A549 treated with Hydrocortisone at 1 μM for 4 hours (cell line): ENCODE results near the gene MMEL1. TPM values are rescaled to one million over a fixed set of nuclear protein-coding genes. Genes with fewer than 3 reads are reported as not detected.

Experiments
- total RNA-seq: library from RNA; stranded (reverse); fragments of 200-300 nt; extraction: Qiagen RNA extraction; gene quantifications from 5 replicates; pipeline ENCODE4 v1.2.3, GENCODE V29; 2022

Gene MMEL1, protein sequence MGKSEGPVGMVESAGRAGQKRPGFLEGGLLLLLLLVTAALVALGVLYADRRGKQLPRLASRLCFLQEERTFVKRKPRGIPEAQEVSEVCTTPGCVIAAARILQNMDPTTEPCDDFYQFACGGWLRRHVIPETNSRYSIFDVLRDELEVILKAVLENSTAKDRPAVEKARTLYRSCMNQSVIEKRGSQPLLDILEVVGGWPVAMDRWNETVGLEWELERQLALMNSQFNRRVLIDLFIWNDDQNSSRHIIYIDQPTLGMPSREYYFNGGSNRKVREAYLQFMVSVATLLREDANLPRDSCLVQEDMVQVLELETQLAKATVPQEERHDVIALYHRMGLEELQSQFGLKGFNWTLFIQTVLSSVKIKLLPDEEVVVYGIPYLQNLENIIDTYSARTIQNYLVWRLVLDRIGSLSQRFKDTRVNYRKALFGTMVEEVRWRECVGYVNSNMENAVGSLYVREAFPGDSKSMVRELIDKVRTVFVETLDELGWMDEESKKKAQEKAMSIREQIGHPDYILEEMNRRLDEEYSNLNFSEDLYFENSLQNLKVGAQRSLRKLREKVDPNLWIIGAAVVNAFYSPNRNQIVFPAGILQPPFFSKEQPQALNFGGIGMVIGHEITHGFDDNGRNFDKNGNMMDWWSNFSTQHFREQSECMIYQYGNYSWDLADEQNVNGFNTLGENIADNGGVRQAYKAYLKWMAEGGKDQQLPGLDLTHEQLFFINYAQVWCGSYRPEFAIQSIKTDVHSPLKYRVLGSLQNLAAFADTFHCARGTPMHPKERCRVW
- total RNA-seq, result 0.16 to 0.20 TPM in 2 of 5 replicates, not detected in the others

DNA sequence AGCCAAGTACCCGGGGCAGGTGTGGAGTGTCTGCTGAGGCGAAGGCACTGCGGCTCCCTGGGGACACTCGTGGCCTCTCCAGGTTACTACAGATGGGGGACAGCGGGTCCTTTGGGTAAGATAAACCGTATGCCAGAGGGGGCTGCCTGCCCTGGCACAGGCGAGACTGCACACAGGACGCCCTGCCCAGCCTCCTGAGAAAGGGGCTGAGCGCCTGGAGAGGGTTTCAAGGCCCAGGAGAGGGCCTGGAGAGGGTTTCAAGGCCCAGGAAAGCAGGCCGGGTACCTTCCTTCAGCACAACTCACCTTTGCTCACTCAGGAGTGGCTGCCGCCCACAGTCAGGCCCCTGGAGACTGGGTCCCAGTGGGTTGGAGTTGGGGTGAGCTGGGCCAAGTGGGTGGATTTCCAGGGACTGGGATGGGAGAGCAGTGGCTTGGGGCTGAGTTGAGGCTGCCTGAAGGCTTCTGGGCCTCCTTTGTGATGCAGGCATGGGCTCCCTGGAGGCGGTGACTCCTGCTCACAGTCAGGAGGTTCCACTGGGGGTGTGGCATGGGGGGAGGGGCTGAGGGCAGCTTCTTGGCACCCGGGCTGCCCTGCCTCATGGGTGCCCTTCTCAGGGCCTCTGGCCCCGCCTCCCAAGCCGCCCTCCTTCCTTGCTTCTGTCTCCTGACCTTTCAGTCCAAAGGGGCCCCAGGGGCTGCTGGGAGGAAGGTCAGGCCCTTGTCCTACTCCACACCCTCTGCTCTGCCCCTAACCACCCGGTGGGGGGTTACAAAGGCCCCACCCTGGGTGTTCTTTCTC is at the start of gene MMEL1:
MMEL1 (minus strand) TSS at position 456 of the 801 bp plus-strand sequence. CDS start 3,532 bp downstream, outside the sequence.

DNA sequence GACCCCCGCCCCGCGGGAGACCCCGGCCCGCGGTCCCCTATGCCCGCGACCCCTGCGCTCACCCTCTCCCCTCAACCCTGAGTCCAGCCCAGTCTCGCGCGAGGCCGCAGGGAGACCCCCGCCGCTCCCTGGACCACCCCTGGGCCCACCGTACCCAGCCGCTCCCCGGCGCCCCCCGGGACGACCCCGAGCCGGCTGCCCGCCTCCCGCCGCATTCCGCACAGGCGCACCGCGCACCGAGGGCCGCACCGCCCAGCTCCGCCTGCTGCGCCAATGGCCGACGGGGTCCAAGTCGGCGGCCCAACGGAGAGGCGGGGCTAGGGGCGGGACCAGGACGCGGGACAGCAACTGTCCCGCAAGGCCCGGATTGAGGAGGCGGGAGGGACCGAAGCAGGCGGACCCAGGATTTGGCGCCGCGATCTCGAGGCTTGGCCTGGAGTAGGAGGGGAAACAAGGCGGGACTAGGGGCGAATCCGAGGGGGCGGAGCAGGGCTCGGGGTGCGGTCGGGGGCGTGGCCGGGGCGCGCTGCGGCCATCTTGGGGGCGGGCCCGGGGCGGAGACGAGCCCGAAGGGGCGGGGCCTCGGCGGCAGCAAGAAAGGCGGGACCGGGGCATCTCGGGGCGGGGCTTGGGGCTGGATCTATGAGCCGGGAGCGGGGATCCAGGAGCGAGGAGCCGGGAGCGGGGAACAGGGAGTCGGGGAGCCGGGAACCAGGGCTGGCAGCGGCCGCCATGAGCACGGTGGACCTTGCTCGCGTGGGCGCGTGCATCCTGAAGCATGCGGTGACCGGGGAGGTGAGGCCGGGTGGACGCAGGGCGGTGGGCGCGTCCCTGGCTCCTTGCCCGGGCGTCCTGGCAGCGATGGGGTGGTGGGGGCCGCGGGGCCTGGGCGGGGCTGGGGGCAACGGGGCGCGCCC is 46.4 kb downstream of the MMEL1 start, which contains the start of gene PRXL2B:
PRXL2B (plus strand) TSS at position 624 of the 917 bp plus-strand sequence; CDS start at position 733, 109 bp downstream.

DNA sequence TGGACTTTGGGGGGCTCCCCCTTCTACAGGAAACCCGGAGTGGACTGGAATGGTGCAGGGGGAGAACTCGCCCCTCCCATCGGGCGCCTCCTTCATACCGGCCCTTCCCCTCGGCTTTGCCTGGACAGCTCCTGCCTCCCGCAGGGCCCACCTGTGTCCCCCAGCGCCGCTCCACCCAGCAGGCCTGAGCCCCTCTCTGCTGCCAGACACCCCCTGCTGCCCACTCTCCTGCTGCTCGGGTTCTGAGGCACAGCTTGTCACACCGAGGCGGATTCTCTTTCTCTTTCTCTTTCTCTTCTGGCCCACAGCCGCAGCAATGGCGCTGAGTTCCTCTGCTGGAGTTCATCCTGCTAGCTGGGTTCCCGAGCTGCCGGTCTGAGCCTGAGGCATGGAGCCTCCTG is 76.5 kb downstream of the MMEL1 start, which contains the start of gene TNFRSF14:
TNFRSF14 (plus strand) TSS at position 95 of the 401 bp plus-strand sequence; CDS start at position 389, 294 bp downstream.

Other genes starting within 250 kb of the MMEL1 start
- gene MORN1, start 241.5 kb downstream of the MMEL1 start, total RNA-seq, result 5.1 to 6.2 TPM (median 6.0 TPM) in 5 replicates
- 92.4 to 123 TPM (median 122 TPM) in 5 replicates for gene RER1, start 241.2 kb downstream of the MMEL1 start, total RNA-seq
- 19.1 to 25.3 TPM (median 23.1 TPM) in 5 replicates for gene PEX10, start 220.5 kb downstream of the MMEL1 start, total RNA-seq
- 0.24 to 0.43 TPM (median 0.33 TPM) in 5 replicates for gene PLCH2, start 156.7 kb downstream of the MMEL1 start, total RNA-seq
- 8.3 to 11.8 TPM (median 10.3 TPM) in 5 replicates for gene PANK4, start 106.4 kb downstream of the MMEL1 start, total RNA-seq
- not detected in 5 replicates for gene HES5, start 102.8 kb downstream of the MMEL1 start, total RNA-seq
- 0.14 to 0.55 TPM (median 0.28 TPM) in 5 replicates for gene TNFRSF14, start 76.6 kb downstream of the MMEL1 start, total RNA-seq
- gene PRXL2B, start 46.2 kb downstream of the MMEL1 start, total RNA-seq, result 19.7 to 25.6 TPM (median 21.2 TPM) in 5 replicates
- gene TTC34, start 168.7 kb upstream of the MMEL1 start, total RNA-seq, result 0.01 to 0.07 TPM (median 0.03 TPM) in 5 replicates